GM21360 (cell line): ENCODE data around the gene INKA2.

Experiments
- ATAC-seq: cut with Tn5 transposase; IDR thresholded peaks from one replicate; pipeline ENCODE4 v1.9.1; 2021; ENCODE audit warnings: mild to moderate bottlenecking, moderate library complexity; ENCODE audit not compliant: unreplicated experiment

INKA2 gene

GRCh38 chr1:111739194-111739924 lies at the start of gene INKA2:
Gene INKA2 (minus strand): TSS chr1:111739395. CDS start chr1:111739242, 153 bp downstream.
- ATAC-seq = peak; percentile 83

DNA sequence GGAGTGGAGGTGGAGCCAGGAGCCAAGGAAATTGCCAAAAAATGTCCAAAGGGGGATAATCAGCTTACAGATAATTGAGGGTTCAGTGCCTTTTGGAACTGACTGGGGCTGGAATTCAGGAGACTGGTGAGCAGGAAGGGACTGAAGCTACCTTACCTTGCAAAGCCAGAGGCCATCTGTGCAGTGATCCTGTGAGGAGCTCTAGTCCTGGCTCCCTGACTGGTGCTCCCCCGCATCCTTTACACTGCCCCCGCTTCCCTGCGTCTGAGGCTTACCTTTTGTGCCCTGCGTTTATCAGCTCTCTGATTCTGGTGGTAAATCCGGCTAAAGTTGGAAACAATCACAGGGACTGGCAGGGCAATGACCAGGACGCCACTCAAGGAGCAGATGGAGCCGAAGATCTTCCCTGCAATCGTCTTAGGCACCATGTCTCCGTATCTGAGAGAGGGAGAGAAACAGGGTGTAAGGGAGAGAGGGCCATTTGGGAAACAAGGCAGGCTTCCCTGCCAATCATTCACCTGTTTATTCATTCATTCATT lies 47.5 kb upstream of the INKA2 start:
- ATAC-seq = no peak

- ATAC-seq = no peak
Measured at GRCh38 chr1:111784273-111784901, 45.2 kb upstream of the INKA2 start.

GRCh38 chr1:111779546-111779945 lies 40.4 kb upstream of the INKA2 start:
- no peak for ATAC-seq

- ATAC-seq = no peak
Measured at GRCh38 chr1:111778541-111779051, 39.4 kb upstream of the INKA2 start.

DNA sequence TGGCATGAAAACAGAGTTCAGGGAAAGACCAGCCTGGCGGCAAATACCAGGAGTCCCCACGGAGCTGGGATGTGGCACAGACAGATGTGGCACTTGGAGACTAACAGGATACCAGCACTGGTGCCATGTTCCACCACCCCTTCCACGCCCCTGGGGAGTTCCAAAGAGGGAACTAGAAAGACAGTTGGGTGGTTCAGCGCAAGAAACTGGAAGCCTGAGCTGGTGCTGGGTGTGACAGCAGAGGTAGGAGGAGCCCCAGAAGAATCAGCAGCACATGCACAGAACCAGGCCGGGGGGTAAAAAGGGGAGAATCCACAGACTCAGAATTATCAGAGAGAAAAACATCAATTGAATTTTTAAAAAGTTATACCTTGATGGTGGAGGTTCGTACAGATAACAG lies 38.9 kb upstream of the INKA2 start:
- no peak for ATAC-seq

DNA sequence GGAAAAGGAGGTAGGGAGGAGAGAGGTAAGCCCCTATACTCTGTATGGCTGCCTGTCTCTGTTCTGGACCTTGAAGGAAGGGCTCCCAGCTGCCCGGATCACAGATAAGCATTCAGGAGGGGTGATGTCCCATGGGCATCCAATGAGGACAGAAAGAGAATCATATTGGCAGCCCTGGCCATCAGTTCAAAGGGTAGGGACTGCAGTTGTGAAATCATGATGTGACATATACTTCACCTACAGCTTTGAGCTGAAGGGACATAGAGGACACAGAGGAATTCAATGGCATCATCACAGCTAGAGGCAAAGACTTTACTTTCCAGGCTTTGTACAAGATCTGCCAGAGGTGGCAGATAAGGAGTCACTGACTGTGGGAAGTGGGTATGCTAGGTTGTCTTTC lies 38.1 kb upstream of the INKA2 start:
- ATAC-seq = no peak

DNA sequence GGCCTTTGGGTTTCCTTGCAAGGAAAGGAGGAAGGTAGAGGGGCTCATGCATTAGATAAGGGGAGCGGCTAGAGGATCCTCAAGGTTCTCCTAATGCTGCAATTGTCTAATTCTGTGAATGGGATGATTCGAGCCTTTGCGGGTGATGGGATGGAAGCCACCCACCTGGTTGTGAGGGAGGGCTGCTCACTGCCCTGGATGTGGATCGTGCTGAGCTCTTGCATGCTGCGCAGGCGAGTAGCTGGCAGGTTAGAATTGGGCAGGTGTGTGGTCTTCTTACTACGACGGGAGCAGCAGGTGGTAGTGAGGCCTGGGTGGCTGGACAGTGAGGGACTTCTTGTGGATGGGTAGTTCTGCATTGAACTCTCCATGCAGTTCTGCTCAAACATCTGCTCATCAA lies 37.7 kb upstream of the INKA2 start:
- ATAC-seq = no peak

DNA sequence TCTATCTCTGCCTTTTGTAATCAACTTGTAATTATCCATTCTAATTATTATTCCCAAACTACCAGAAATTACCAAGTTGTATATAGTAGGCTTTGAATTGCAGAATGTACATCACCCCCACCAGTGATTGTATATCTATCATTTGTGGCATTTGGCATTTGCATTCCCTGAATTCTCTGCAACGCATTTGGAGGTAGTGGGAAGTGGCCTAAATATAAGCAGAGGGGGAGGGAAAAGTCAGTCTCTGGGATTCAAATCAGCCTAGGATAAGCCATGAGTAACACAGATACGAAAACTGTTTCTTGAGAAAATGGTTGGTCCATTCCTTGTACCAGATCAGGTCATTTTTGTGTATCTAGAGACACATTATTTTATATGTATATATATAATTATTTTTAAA lies 37.2 kb upstream of the INKA2 start:
- ATAC-seq = no peak

GRCh38 chr1:111775966-111776365 lies 36.8 kb upstream of the INKA2 start:
- ATAC-seq = no peak

GRCh38 chr1:111770916-111771315 lies 31.7 kb upstream of the INKA2 start:
- ATAC-seq = no peak

DNA sequence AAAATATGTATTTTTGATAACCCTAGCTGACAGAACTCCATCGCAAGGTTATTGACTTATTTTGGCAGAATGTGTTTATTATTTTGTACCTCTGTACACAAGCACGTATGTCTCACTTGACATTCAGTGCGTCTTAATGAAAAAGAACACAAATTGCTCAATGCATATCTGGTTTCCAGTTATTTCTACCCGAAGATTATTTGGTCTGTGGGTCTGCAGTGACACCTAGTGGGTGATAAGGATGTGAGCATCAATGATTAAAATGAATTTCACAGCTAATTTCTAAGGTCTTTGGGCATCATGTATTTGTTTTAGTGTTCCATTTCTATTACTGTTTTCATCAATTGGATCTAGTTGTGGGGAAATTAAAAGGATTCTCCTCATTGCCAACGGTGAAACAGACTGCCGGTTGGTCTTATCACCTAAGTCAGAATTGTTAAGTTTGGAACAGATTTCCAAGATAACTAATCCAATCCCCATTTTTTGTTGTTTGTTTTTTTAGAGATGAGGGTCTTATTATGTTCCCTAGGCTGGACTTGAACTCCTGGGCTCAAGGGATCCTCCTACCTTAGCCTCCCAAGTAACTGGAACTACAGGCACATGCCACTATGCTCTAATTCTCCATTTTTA lies 30.4 kb upstream of the INKA2 start:
- ATAC-seq = no peak

DNA sequence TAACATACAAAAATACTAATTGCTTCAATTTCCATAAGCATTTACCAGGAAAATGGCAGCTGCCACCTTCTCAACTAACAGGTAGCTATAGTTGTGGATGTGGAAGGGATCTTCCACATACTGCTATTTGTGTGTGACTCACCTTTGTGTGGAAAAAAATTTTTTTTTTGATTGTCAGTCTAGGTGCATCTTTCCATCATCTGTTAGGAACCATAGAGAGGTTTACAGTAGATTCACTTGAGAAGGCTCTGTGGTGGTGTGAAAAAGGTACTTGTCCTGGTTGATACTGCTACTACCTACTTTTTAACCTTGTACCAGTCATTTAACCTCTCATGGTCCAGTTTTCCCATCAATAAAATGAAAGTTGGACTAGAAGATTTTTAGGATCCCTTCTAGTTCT lies 29.4 kb upstream of the INKA2 start:
- no peak for ATAC-seq

DNA sequence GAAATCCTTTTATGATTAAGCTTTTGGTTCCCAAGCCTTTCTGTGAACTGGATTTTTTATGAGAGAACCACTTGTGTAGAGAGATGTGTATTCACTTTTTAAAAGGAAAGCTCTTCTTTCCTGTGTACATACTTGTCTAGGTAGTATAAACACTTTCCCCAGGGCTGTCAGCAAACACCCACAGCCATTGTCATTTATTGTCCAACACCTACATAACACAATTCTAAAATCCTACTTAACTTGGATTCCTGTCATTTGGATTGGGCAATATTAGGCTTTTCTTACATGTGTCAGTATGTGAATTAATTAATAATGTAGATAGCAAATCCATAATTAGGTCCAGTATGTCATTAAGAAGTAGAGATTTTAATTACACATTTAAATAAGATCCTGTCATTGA lies 28.8 kb upstream of the INKA2 start:
- ATAC-seq = no peak

GRCh38 chr1:111762332-111762731 lies 23.1 kb upstream of the INKA2 start:
- ATAC-seq = no peak

DNA sequence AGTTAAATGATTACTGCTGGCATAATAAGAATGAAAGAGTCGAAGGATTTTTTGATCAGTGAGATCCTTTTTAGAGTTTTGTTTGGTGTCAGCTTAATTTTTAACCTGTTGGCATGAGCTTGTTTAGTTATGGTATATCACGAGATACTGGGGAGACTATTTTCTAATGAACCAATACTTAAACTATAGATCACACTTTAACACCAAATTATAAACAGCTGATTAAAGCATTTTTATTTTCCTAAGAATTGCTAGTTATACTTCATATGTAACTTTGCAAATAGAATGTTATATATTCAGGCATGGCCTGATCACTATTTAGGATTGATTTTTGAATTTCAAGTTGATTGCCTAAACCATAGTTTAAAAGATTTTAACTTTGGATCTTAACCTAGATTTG lies 22.5 kb upstream of the INKA2 start:
- no peak for ATAC-seq

GRCh38 chr1:111758373-111758772 lies 19.2 kb upstream of the INKA2 start:
- ATAC-seq = no peak

DNA sequence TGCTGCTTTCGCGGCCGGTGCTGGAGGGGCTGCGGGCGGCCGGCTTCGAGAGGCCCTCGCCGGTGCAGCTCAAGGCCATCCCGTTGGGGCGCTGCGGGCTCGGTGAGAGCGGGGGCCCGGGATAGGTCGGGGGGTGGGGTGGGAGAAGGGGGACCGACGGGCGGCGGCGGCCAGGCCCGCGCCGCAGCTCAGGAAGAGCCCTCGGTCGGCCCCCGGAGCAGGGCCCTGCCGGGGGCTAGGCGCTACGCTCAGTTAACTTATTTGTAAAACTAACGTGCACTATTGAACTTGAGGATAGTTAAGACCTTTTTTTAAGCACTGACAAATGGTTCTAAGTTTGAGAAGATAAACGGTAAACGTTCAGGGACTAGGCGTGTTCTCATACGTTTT lies 16.9 kb upstream of the INKA2 start:
- ATAC-seq = no peak

DNA sequence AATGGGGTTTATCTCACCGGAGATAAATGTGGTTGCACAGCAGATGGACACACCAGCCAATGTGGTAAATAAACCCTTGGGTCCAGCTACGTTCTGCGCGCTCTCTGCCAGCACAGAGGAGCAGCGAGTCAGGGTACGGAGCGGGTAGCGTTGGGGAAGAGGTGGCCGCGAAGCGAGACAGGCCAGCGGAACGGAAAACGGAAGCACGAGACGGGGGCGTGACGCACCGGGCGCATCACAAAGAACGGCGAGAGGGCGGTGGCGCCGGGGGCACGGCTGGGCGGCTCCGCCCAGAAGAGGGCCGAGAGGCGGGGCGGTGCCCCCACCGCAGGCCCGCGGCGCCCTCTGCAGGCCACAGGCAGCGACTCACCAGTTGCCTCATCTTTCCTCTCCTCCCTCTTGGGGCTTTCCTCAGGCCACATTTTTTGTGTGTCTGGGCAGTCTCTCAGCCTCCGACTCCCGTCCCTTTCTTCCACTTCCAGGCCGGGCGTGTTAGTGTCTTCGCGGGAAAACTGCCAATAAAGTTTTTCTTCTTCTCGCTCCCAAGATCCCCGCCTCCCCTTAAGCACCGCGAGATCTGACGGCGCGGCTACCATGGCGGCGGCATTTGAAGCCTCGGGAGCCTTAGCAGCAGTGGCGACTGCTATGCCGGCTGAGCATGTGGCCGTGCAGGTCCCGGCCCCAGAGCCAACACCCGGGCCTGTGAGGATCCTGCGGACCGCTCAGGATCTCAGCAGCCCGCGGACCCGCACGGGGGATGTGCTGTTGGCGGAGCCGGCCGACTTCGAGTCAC lies 16.3 kb upstream of the INKA2 start, which contains the start of gene DDX20:
DDX20 (plus strand) TSS at position 571 of the 793 bp plus-strand sequence; CDS start at position 595, 24 bp downstream.
- ATAC-seq = peak; percentile 91

DNA sequence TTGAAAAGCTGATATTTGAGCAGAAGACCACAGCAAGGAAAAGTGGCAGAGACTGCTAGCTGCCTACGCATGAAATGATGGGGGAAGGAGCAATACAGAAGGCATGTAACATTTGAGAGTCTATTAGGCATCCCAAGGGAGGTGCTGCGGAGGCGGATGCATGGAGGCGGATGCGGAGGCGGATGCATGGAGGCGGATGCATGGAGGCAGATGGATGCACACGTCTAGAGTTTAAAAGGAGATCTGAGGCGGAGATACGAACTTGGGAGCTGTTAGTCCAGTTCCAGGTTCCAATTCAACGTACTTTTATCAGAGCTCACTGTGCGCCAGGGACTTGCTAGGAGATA lies 15.8 kb upstream of the INKA2 start:
- no peak for ATAC-seq
